ENCODE results near the gene BEND6. TPM values are rescaled to one million over a fixed set of nuclear protein-coding genes. Genes with fewer than 3 reads are reported as not detected.

Gene BEND6
- total RNA-seq, 1 experiment from 2014 or later = 2.1 TPM

DNA sequence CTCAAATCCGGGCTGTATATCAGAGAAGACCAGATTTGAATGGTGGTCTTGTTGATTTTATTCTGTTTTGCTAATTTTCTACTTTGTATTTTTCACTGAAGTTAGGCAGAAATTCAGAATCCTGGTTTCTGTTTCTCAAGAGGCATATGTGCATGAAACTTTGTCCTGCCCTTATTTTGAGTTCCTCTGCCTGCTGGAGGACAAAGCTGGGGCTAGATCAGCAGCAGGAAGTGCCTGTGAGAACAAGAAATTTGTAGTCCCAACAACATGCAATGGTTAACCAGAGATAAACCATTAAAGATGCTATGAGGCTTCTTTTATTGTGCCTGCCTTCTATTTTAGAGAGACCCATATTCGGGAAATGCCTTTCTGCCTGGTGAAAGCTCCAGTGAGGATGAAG lies 37.1 kb downstream of the BEND6 start:
- H3K4me3 Mint-ChIP-seq (ENCODE audit: unreplicated experiment) = no peak overlapping the region
- intact Hi-C loops (cut with micrococcal nuclease) = no loop called here
- DNase-seq (ENCODE audit: unreplicated experiment) = no peak
- ChIA-PET POLR2A (interaction anchor here (2.3 kb wide), 1 partner anchor 15 kb away, joined by 6 read pairs; no protein-coding TSS in a partner anchor), CTCF (interaction anchor here (1.2 to 1.5 kb wide), 2 partner anchors 35 to 90 kb away, joined by 4 read pairs; no protein-coding TSS in a partner anchor)
- H3K4me1 Mint-ChIP-seq (ENCODE audit: insufficient read depth, unreplicated experiment) = no peaks in the 10 kb centered on the region
- no peaks in the 10 kb centered on the region for H3K27me3 Mint-ChIP-seq (ENCODE audit: insufficient read depth, unreplicated experiment)
- no TSS peak for BruUV-seq (replicated peaks)
- TF ChIP-seq, protein P1, sequence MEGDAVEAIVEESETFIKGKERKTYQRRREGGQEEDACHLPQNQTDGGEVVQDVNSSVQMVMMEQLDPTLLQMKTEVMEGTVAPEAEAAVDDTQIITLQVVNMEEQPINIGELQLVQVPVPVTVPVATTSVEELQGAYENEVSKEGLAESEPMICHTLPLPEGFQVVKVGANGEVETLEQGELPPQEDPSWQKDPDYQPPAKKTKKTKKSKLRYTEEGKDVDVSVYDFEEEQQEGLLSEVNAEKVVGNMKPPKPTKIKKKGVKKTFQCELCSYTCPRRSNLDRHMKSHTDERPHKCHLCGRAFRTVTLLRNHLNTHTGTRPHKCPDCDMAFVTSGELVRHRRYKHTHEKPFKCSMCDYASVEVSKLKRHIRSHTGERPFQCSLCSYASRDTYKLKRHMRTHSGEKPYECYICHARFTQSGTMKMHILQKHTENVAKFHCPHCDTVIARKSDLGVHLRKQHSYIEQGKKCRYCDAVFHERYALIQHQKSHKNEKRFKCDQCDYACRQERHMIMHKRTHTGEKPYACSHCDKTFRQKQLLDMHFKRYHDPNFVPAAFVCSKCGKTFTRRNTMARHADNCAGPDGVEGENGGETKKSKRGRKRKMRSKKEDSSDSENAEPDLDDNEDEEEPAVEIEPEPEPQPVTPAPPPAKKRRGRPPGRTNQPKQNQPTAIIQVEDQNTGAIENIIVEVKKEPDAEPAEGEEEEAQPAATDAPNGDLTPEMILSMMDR (IDR thresholded peaks at IDR 0.05; ENCODE audit: unreplicated experiment) = no peak
- H3K27ac Mint-ChIP-seq (ENCODE audit: low read depth, unreplicated experiment) = no peak overlapping the region
- H3K9me3 Mint-ChIP-seq (ENCODE audit: unreplicated experiment) = no peaks in the 10 kb centered on the region
- no peaks in the 10 kb centered on the region for H3K36me3 Mint-ChIP-seq (ENCODE audit: insufficient read depth, unreplicated experiment)

DNA sequence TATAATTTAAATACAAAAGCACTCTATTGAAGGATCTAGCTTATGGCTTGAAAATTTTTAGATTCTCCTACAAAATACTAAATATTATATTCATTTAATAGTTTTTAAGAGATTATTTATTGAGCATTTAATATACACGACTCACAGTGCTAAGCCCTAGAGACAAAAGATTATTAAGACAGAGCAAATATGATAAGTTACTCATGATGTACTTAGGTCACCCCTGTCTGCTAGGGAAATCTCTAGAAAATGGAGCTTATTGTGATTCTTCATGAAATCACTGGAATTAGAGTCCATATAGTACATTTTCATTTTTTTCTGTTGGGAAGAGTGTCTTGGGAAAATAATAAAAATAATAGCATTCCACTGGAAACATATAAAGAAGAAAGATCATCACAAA lies 37.8 kb downstream of the BEND6 start:
- TF ChIP-seq, protein P1 (IDR thresholded peaks at IDR 0.05; ENCODE audit: unreplicated experiment) = no peak
- Mint-ChIP-seq H3K27ac (ENCODE audit: low read depth, unreplicated experiment) (no peak overlapping the region), H3K9me3 (ENCODE audit: unreplicated experiment) (no peaks in the 10 kb centered on the region), H3K27me3 (ENCODE audit: insufficient read depth, unreplicated experiment) (no peaks in the 10 kb centered on the region), H3K36me3 (ENCODE audit: insufficient read depth, unreplicated experiment) (no peaks in the 10 kb centered on the region), H3K4me3 (ENCODE audit: unreplicated experiment) (no peak overlapping the region), H3K4me1 (ENCODE audit: insufficient read depth, unreplicated experiment) (no peaks in the 10 kb centered on the region)
- CTCF ChIA-PET = no interaction called here
- BruUV-seq (replicated peaks) = no TSS peak
- POLR2A ChIA-PET = interaction anchor here (0.5 to 2.3 kb wide), 2 partner anchors 14 to 15 kb away, joined by 5 to 6 read pairs; no protein-coding TSS in a partner anchor
- no peak for DNase-seq (ENCODE audit: unreplicated experiment)
- intact Hi-C loops (cut with micrococcal nuclease) = no loop called here

DNA sequence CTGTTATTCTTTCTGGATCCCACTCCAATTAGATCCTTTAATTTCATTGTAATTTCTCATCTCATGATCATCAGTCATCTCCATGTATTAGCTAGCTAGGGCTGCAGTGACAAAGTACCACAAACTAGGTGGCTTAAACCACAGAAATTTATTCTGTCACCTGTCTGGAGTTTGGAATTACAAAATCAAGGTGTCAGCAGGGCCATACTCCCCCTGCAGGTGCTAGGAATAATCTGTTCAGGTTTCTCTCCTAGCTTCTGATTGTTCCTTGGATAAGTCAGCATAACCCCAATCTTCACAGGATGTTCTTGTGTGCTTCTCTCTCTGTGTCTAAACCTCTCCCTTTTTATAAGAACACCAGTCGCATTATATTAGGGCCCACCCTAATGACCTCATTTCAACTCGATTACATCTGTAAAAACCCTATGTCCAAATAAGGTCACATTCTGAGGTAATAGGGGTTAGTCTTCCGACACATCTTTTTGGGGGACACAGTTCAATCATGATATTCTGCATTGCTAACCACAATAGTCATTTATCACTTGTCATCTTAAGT lies 40.5 kb downstream of the BEND6 start:
- BruUV-seq (replicated peaks) = no TSS peak
- peak; percentile 29 for DNase-seq (ENCODE audit: unreplicated experiment)
- CTCF ChIA-PET = interaction anchor here (1.0 to 2.5 kb wide), 8 partner anchors 11 to 93 kb away, joined by 3 to 10 read pairs (median 6); no protein-coding TSS in a partner anchor
- Mint-ChIP-seq H3K4me3 (ENCODE audit: unreplicated experiment) (no peak overlapping the region), H3K36me3 (ENCODE audit: insufficient read depth, unreplicated experiment) (no peaks in the 10 kb centered on the region), H3K27ac (ENCODE audit: low read depth, unreplicated experiment) (peak overlapping the region; percentile 2), H3K9me3 (ENCODE audit: unreplicated experiment) (peaks cover 6% of the 10 kb centered on the region), H3K4me1 (ENCODE audit: insufficient read depth, unreplicated experiment) (no peaks in the 10 kb centered on the region), H3K27me3 (ENCODE audit: insufficient read depth, unreplicated experiment) (no peaks in the 10 kb centered on the region)
- POLR2A ChIA-PET = interaction anchor here (1.2 to 1.4 kb wide), 2 partner anchors 18 to 40 kb away, joined by 3 read pairs; partner anchors contain the start of gene BEND6
- TF ChIP-seq, protein P1 (IDR thresholded peaks at IDR 0.05; ENCODE audit: unreplicated experiment) = no peak
- intact Hi-C loops (cut with micrococcal nuclease) = no loop called here

DNA sequence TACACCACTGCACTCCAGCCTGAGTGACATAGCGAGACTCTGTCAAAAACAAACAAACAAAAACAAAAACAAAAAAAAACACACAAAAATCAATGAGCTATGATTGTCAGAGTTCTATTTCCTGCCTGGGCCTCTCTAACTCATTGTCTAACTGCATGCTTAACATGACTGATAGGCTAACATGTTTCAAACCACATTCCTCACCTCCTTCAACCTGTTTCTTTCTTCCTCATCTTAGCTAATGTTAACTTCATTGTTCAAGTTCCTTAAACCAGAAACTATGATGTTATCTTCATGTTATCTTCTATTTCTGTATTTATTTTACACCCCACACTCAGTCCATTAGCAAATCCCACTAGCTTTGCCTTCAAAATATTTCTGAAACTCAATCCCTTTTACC lies 41.5 kb downstream of the BEND6 start:
- peaks cover 6% of the 10 kb centered on the region for H3K9me3 Mint-ChIP-seq (ENCODE audit: unreplicated experiment)
- H3K27me3 Mint-ChIP-seq (ENCODE audit: insufficient read depth, unreplicated experiment) = no peaks in the 10 kb centered on the region
- H3K4me1 Mint-ChIP-seq (ENCODE audit: insufficient read depth, unreplicated experiment) = no peaks in the 10 kb centered on the region
- intact Hi-C loops (cut with micrococcal nuclease) = no loop called here
- POLR2A ChIA-PET = interaction anchor here (1.4 kb wide), 1 partner anchor 41 kb away, joined by 3 read pairs; the partner anchor contains the start of gene BEND6
- no TSS peak for BruUV-seq (replicated peaks)
- no peak overlapping the region for H3K4me3 Mint-ChIP-seq (ENCODE audit: unreplicated experiment)
- no peak overlapping the region for H3K27ac Mint-ChIP-seq (ENCODE audit: low read depth, unreplicated experiment)
- H3K36me3 Mint-ChIP-seq (ENCODE audit: insufficient read depth, unreplicated experiment) = no peaks in the 10 kb centered on the region
- CTCF ChIA-PET = interaction anchor here (0.6 to 2.1 kb wide), 8 partner anchors 11 to 94 kb away, joined by 3 to 8 read pairs (median 5); no protein-coding TSS in a partner anchor
- TF ChIP-seq, protein P1 (IDR thresholded peaks at IDR 0.05; ENCODE audit: unreplicated experiment) = no peak
- DNase-seq (ENCODE audit: unreplicated experiment) = no peak
